ENCODE data around the gene OR11H12.
"Not testable (repeated sequence)": the region's sequence is repeated elsewhere in the genome, so short reads cannot be mapped to it uniquely, and the experiment has no call there.

DNA sequence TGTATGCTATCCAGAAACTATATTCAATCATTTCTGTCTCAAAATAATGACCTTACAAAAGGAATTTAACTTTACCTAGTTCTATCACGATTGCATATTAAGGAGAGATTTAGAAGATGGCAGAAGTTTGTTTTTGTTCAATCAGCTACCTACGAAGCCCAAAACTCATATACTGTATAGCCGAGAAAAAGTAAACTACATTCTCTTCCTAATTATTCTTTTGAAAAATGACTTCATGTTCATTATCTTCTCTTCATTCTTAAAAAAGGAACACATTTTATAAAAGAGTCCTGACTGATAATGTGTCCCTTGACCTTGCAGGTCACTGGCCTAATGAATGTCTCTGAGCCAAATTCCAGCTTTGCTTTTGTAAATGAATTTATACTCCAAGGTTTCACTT lies at the start of gene OR11H12:
- TF ChIP-seq, protein P1, sequence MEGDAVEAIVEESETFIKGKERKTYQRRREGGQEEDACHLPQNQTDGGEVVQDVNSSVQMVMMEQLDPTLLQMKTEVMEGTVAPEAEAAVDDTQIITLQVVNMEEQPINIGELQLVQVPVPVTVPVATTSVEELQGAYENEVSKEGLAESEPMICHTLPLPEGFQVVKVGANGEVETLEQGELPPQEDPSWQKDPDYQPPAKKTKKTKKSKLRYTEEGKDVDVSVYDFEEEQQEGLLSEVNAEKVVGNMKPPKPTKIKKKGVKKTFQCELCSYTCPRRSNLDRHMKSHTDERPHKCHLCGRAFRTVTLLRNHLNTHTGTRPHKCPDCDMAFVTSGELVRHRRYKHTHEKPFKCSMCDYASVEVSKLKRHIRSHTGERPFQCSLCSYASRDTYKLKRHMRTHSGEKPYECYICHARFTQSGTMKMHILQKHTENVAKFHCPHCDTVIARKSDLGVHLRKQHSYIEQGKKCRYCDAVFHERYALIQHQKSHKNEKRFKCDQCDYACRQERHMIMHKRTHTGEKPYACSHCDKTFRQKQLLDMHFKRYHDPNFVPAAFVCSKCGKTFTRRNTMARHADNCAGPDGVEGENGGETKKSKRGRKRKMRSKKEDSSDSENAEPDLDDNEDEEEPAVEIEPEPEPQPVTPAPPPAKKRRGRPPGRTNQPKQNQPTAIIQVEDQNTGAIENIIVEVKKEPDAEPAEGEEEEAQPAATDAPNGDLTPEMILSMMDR (IDR thresholded peaks at IDR 0.05): not testable (repeated sequence)
- TF ChIP-seq POLR2A (IDR thresholded peaks at IDR 0.05): not testable (repeated sequence)
